IMR-90 (cell line): ENCODE data around the gene LAMC2. TPM values are rescaled to one million over a fixed set of nuclear protein-coding genes. Genes with fewer than 3 reads are reported as not detected.
A peak's percentile ranks its signal among the peaks of the same experiment; 100 is the strongest.

Source experiments
- ATAC-seq: fragments of 200-7000 bp; cut with Tn5 transposase; 2 replicates; pipeline ENCODE4 v1.9.1; 2020; ENCODE audit warnings: low read depth, mild to moderate bottlenecking, moderate library complexity
- BruUV-seq: library from RNA; stranded (reverse); fragments of 400-500 nt; replicated peaks from 2 replicates; lab custom pipeline; 2021; lab: Mats Ljungman, UMichigan
- CTCF ChIA-PET: fragments of 300-600 bp; formaldehyde crosslinking; extraction: SDS; loops from one replicate; lab custom pipeline; 2021; ENCODE audit warnings: antibody characterized with exemption; lab: Yijun Ruan, JAX
- POLR2A ChIA-PET: fragments of 300-600 bp; sonication (Branson Sonifier 250); formaldehyde crosslinking; loops from one replicate; lab custom pipeline; 2022; ENCODE audit warnings: antibody characterized with exemption; ENCODE audit not compliant: unreplicated experiment; lab: Charles Lee
- DNase-seq: peaks from one replicate; pipeline ENCODE4 v3.0.0; 2013
- H2AFZ ChIP-seq: replicated peaks from 2 replicates; pipeline ENCODE3; 2013; ENCODE audit warnings: low read length, mild to moderate bottlenecking; ENCODE audit not compliant: poor library complexity
- H2AK5ac ChIP-seq: 2 replicates; pipeline ENCODE4 v1.6.1; 2013; ENCODE audit warnings: low read depth, low read length, inconsistent platforms
- H2AK9ac ChIP-seq: replicated peaks from 2 replicates; pipeline ENCODE3; 2013; ENCODE audit warnings: mild to moderate bottlenecking, low read depth, low read length, moderate library complexity; ENCODE audit not compliant: poor library complexity
- H2BK120ac ChIP-seq: 2 replicates; pipeline ENCODE4 v1.6.1; 2013; ENCODE audit warnings: low read depth, low read length, inconsistent platforms
- H2BK15ac ChIP-seq: 3 replicates; pipeline ENCODE4 v1.6.1; 2013; ENCODE audit warnings: low read depth, low read length, inconsistent platforms
- H2BK20ac ChIP-seq: 2 replicates; pipeline ENCODE4 v1.6.1; 2013; ENCODE audit warnings: low read depth, mild to moderate bottlenecking, inconsistent platforms, low read length, moderate library complexity
- H2BK5ac ChIP-seq: 2 replicates; pipeline ENCODE4 v1.6.1; 2013; ENCODE audit warnings: mild to moderate bottlenecking, low read depth, low read length, inconsistent platforms; ENCODE audit not compliant: poor library complexity, severe bottlenecking
- H3K14ac ChIP-seq: replicated peaks from 2 replicates; pipeline ENCODE4 v1.6.1; 2013; ENCODE audit warnings: low read depth, low read length, inconsistent platforms
- H3K18ac ChIP-seq: 2 replicates; pipeline ENCODE4 v1.6.1; 2013; ENCODE audit warnings: low read depth, low read length, control low read depth
- H3K23ac ChIP-seq: 2 replicates; pipeline ENCODE4 v1.6.1; 2013; ENCODE audit warnings: low read depth, low read length, inconsistent platforms
- H3K27ac ChIP-seq: 2 replicates; pipeline ENCODE4 v1.5.1; 2013; ENCODE audit warnings: mild to moderate bottlenecking, control low read depth, low read length; ENCODE audit not compliant: insufficient read depth
- H3K27me3 ChIP-seq: 2 replicates; pipeline ENCODE4 v1.6.1; 2013; ENCODE audit warnings: low read length; ENCODE audit not compliant: control insufficient read depth, insufficient read depth
- H3K36me3 ChIP-seq: 2 replicates; pipeline ENCODE4 v1.6.1; 2013; ENCODE audit warnings: low read length, mixed read lengths; ENCODE audit not compliant: control insufficient read depth, insufficient read depth
- H3K4ac ChIP-seq: 2 replicates; pipeline ENCODE4 v1.6.1; 2013; ENCODE audit warnings: low read depth, low read length, inconsistent platforms
- H3K4me1 ChIP-seq: 2 replicates; pipeline ENCODE4 v1.6.1; 2013; ENCODE audit warnings: low read length, mixed read lengths; ENCODE audit not compliant: control insufficient read depth, insufficient read depth
- H3K4me2 ChIP-seq: 2 replicates; pipeline ENCODE4 v1.6.1; 2013; ENCODE audit warnings: low read depth, mild to moderate bottlenecking, control low read depth, low read length, moderate library complexity
- H3K4me3 ChIP-seq: 2 replicates; pipeline ENCODE4 v1.5.1; 2013; ENCODE audit warnings: low read depth, mild to moderate bottlenecking, control low read depth, low read length, moderate library complexity; ENCODE audit not compliant: insufficient read depth
- H3K56ac ChIP-seq: 2 replicates; pipeline ENCODE4 v1.6.1; 2013; ENCODE audit warnings: low read length, inconsistent platforms; ENCODE audit not compliant: insufficient read depth; ENCODE audit errors: extremely low read depth
- H3K79me1 ChIP-seq, 2 experiments: 2 replicates each; pipeline ENCODE4 v1.6.1; 2013; ENCODE audit warnings: low read length in 2 of 2, inconsistent platforms in 1 of 2, low read depth in 1 of 2
- H3K9ac ChIP-seq: 2 replicates; pipeline ENCODE4 v1.6.1; 2013; ENCODE audit warnings: low read depth, low read length, control low read depth
- H3K9me1 ChIP-seq: 2 replicates; pipeline ENCODE4 v1.6.1; 2013; ENCODE audit warnings: low read length, inconsistent platforms; ENCODE audit not compliant: insufficient read depth
- H3K9me3 ChIP-seq: 2 replicates; pipeline ENCODE4 v1.6.1; 2013; ENCODE audit warnings: low read length; ENCODE audit not compliant: control insufficient read depth, insufficient read depth
- H4K20me1 ChIP-seq: 2 replicates; pipeline ENCODE4 v1.6.1; 2013; ENCODE audit warnings: low read length, inconsistent platforms; ENCODE audit not compliant: insufficient read depth
- H4K5ac ChIP-seq: 2 replicates; pipeline ENCODE4 v1.6.1; 2013; ENCODE audit warnings: mild to moderate bottlenecking, low read depth, low read length, control low read depth
- H4K8ac ChIP-seq, 2 experiments: 2 replicates each; pipeline ENCODE4 v1.6.1; 2013; ENCODE audit warnings: low read depth in 2 of 2, low read length in 2 of 2, control low read depth in 1 of 2, inconsistent platforms in 1 of 2
- H4K91ac ChIP-seq: 2 replicates; pipeline ENCODE4 v1.6.1; 2013; ENCODE audit warnings: low read depth, low read length, inconsistent platforms; ENCODE audit not compliant: insufficient read depth
- BHLHE40 ChIP-seq: fragments of 150-350 bp; IDR thresholded peaks from 2 replicates; pipeline ENCODE4 v1.6.1; 2016; ENCODE audit warnings: mild to moderate bottlenecking, low read depth, low read length
- CEBPB ChIP-seq: IDR thresholded peaks from 2 replicates; pipeline ENCODE4 v1.6.1; 2012; ENCODE audit warnings: low read depth, low read length, improper control_type of control experiment
- CHD1 ChIP-seq: IDR thresholded peaks from 2 replicates; pipeline ENCODE4 v1.6.1; 2012; ENCODE audit warnings: low read depth, low read length, improper control_type of control experiment
- CTCF ChIP-seq: conservative IDR thresholded peaks from 2 replicates; pipeline ENCODE4 v1.5.1; 2012; ENCODE audit warnings: mild to moderate bottlenecking, low read depth, low read length, improper control_type of control experiment
- ELK1 ChIP-seq: fragments of 150-350 bp; IDR thresholded peaks from 2 replicates; pipeline ENCODE4 v1.6.1; 2016; ENCODE audit warnings: low read depth, mild to moderate bottlenecking, low read length, moderate library complexity, borderline replicate concordance
- FOS ChIP-seq: fragments of 150-350 bp; IDR thresholded peaks from 2 replicates; pipeline ENCODE4 v1.6.1; 2016; ENCODE audit warnings: low read depth, low read length
- MAFK ChIP-seq: IDR thresholded peaks from 2 replicates; pipeline ENCODE4 v1.6.1; 2012; ENCODE audit warnings: low read depth, low read length, improper control_type of control experiment
- MAZ ChIP-seq: IDR thresholded peaks from 2 replicates; pipeline ENCODE4 v1.6.1; 2012; ENCODE audit warnings: low read depth, mild to moderate bottlenecking, low read length, improper control_type of control experiment, moderate library complexity, borderline replicate concordance
- MXI1 ChIP-seq: IDR thresholded peaks from 2 replicates; pipeline ENCODE4 v1.6.1; 2012; ENCODE audit warnings: low read depth, mild to moderate bottlenecking, low read length, moderate library complexity, borderline replicate concordance
- NFE2L2 ChIP-seq: fragments of 150-350 bp; IDR thresholded peaks from 2 replicates; pipeline ENCODE4 v1.6.1; 2016; ENCODE audit warnings: low read depth, mild to moderate bottlenecking, low read length
- POLR2A ChIP-seq: IDR thresholded peaks from 2 replicates; pipeline ENCODE4 v1.6.1; 2012; ENCODE audit warnings: mild to moderate bottlenecking, low read depth, low read length
- RAD21 ChIP-seq: IDR thresholded peaks from 2 replicates; pipeline ENCODE4 v1.6.1; 2012; ENCODE audit warnings: low read length, improper control_type of control experiment
- RCOR1 ChIP-seq: IDR thresholded peaks from 2 replicates; pipeline ENCODE4 v1.6.1; 2012; ENCODE audit warnings: mild to moderate bottlenecking, low read length, improper control_type of control experiment; ENCODE audit not compliant: insufficient replicate concordance
- RFX5 ChIP-seq: IDR thresholded peaks from 2 replicates; pipeline ENCODE4 v1.8.0; 2012; ENCODE audit warnings: low read depth, mild to moderate bottlenecking, low read length, moderate library complexity
- SMC3 ChIP-seq: fragments of 150-350 bp; IDR thresholded peaks from 2 replicates; pipeline ENCODE4 v1.6.1; 2016; ENCODE audit warnings: low read depth, mild to moderate bottlenecking, antibody characterized with exemption, low read length, moderate library complexity
- USF2 ChIP-seq: fragments of 150-350 bp; IDR thresholded peaks from 2 replicates; pipeline ENCODE4 v1.6.1; 2017; ENCODE audit warnings: mild to moderate bottlenecking, antibody characterized with exemption, low read length, low read depth
- WGBS, 2 experiments: methylation state at CpG; one replicate each; pipeline versions ENCODE4 v1.1.5 to v1.1.7; 2013; ENCODE audit warnings: missing lambda C conversion rate in 2 of 2; ENCODE audit not compliant: insufficient read length in 1 of 2; ENCODE audit errors: extremely low coverage in 2 of 2; 5-methylcytosine and 5-hydroxymethylcytosine counted together
- dilution Hi-C: fragments of 300-500 bp; cut with HindIII; formaldehyde crosslinking; loops from one replicate; pipeline ENCODE4 v1.14.3; 2018; ENCODE audit warnings: low sequenced_read_pairs; ENCODE audit not compliant: unreplicated experiment
- in situ Hi-C: fragments of 300-500 bp; cut with MboI; formaldehyde crosslinking; loops from 3 replicates; pipeline ENCODE4 v1.14.3; 2019; ENCODE audit warnings: low sequenced_read_pairs, inconsistent platforms, mixed read lengths
- intact Hi-C: fragments of 100-400 bp; cut with micrococcal nuclease; formaldehyde crosslinking; loops from 2 replicates; pipeline ENCODE4 v1.10.0; 2022
- polyA plus RNA-seq, 3 experiments: library from polyadenylated mRNA; depleted of rRNA; stranded (reverse); fragments of >200 nt; gene quantifications; 2 replicates each; pipeline ENCODE4 v1.2.3, GENCODE V29; 2012; ENCODE audit warnings: low replicate concordance in 1 of 3
- total RNA-seq: library from RNA; depleted of rRNA; stranded (reverse); fragments of >200 nt; gene quantifications from 2 replicates; pipeline ENCODE4 v1.2.3, GENCODE V29; 2012

LAMC2 gene
- total and polyA plus RNA-seq, 2 of the 4 experiments (the other 2 are of a cell fraction), result 2.3 to 2.8 TPM

GRCh38 chr1:183159960-183160359, 26.1 kb upstream of the LAMC2 start:
- Histone ChIP-seq H2BK15ac (no peak overlapping the region), H3K23ac (no peak overlapping the region), H3K56ac (no peak overlapping the region), H2BK5ac (no peak overlapping the region), H3K4me3 (no peak overlapping the region), H4K5ac (no peak overlapping the region), H3K9ac (no peak overlapping the region), H3K18ac (no peak overlapping the region), H3K27me3 (no peaks in the 10 kb centered on the region), H3K4me1 (peaks cover 8% of the 10 kb centered on the region), H2AK9ac (peak overlapping the region; percentile 20), H2AFZ (peak overlapping the region; percentile 25), H3K36me3 (no peaks in the 10 kb centered on the region), H3K9me3 (no peaks in the 10 kb centered on the region), H4K8ac (no peak overlapping the region), H3K14ac (no peak overlapping the region), H3K4ac (peak overlapping the region; percentile 27; the same call in 1 of the 2 replicates), H3K4me2 (no peak overlapping the region), H2BK20ac (no peak overlapping the region), H3K27ac (no peak overlapping the region), H2AK5ac (peak overlapping the region; percentile 53; the same call in 1 of the 2 replicates), H4K20me1 (no peaks in the 10 kb centered on the region), H4K91ac (no peak overlapping the region), H2BK120ac (no peak overlapping the region), H3K9me1 (peaks cover 5% of the 10 kb centered on the region), H3K79me1 (no peaks in the 10 kb centered on the region)
- no TSS peak for BruUV-seq
- DNase-seq (no peak), ATAC-seq (no peak)
- ChIA-PET CTCF (no interaction called here), POLR2A (no interaction called here)
- intact Hi-C loops (no loop called here), in situ Hi-C loops (no loop called here), dilution Hi-C loops (no loop called here)
- TF ChIP-seq USF2 (no peak), MAFK (no peak), NFE2L2 (no peak), RFX5 (no peak), SMC3 (no peak), POLR2A (no peak), BHLHE40 (no peak), CTCF (no peak), ELK1 (no peak), CHD1 (no peak), FOS (no peak), CEBPB (no peak), MXI1 (no peak), RAD21 (no peak), RCOR1 (no peak), MAZ (no peak)
- 92% methylated on average over 2 of the region's 9 CpGs; no CpG with 5 or more reads in 1 of the 2 experiments for WGBS, 2 experiments
